ENCODE measurements around the gene BCL10.
A peak's percentile ranks its signal among the peaks of the same experiment; 100 is the strongest.

Gene BCL10

GRCh38 chr1:85297855-85298629, 21.6 kb upstream of the BCL10 start:
- peak; percentile 68 for DNase-seq

DNA sequence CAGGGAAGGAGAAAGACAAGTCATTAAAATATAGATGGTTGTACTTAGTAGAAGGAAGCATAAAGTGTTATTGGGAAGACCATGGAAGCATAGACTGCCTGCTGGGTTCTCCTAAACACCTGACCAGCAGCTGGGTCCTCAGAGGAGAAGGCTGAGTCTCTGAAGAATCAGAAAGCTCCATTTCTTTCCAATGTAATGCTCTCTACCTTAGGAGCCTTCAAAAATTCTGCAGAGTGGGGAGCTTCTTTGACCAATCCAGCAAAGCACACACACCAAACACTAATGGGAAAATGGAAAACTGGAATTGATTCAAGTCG, 21.1 kb upstream of the BCL10 start:
- no peak for DNase-seq

- DNase-seq, result no peak
Observed at GRCh38 chr1:85296980-85297379, 20.5 kb upstream of the BCL10 start.

GRCh38 chr1:85295654-85296053, 19.2 kb upstream of the BCL10 start:
- DNase-seq, result no peak

- DNase-seq, result no peak
Observed at GRCh38 chr1:85295006-85295431, 18.6 kb upstream of the BCL10 start.

- no peak for DNase-seq
Observed at GRCh38 chr1:85290826-85291225, 14.4 kb upstream of the BCL10 start.

DNA sequence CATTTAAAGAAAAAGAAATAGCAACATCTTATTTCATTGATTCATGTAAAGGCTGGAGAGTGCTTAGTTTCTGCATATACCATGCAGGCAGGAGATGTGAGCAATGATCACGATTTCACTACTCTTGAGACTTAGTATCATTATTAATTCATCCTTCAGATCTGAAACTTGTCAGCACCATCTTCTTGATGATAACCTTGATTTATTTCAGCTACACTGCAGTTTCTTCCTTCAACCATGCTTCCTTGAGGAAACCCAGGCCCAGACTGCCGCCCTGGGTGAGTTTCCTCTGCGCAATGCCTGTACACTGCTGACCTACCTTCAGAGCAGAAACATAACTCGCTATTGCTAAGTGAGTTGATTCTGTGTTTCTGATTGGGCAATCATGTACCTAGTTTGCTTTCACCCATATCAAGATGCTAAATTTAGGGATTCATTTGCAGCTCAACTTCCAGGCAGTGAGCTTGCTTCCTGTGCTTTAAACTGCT, 13.5 kb upstream of the BCL10 start:
- DNase-seq, result no peak

DNA sequence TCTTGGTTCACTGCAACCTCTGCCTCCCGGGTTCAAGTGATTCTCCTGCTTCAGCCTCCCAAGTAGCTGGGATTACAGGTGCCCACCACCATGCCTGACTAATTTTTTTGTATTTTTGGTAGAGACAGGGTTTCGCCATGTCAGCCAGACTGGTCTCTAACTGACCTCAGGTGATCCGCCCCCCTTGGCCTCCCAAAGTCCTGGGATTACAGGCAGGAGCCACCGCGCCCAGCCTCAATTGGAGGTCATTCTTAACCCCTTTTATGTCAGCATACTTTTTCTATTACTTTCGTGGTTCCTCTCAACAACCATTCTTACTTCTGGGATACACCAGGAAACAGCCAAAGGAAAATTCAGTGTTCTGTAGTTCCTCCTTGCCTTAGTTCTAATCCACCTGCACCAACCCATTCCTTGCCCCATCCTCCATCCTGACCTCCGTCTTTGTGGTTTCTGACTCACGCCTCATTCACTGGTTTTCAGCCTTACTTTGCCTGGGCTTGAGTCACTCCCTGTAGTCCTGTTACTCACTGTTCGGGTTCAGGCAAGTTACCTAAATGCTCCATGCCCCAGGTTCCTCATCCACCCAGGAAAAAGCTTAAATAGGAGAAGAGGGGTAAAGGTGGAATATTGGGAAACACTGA, 12.9 kb upstream of the BCL10 start:
- DNase-seq, result no peak

DNA sequence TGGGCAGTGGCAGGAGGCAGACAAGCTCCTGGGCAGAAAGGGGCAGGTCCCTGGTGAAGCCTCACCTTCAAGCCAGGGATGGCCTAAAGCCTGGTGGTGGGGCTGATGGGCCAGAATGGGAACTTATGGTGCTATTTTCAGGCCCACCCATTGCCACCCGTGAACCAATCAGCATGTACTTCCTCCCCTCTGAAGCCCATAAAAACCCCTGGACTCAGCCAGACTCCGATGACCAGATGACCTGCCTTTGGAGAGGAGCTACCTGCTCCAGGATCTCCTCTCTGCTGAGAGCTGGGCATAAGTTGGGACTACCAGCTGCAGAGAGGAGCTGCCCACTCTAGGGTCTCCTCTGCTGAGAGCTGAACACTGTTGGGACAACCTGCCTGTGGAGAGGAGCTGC, 7.8 kb upstream of the BCL10 start:
- DNase-seq, result no peak

GRCh38 chr1:85283475-85284199, 7.2 kb upstream of the BCL10 start:
- no peak for DNase-seq

DNA sequence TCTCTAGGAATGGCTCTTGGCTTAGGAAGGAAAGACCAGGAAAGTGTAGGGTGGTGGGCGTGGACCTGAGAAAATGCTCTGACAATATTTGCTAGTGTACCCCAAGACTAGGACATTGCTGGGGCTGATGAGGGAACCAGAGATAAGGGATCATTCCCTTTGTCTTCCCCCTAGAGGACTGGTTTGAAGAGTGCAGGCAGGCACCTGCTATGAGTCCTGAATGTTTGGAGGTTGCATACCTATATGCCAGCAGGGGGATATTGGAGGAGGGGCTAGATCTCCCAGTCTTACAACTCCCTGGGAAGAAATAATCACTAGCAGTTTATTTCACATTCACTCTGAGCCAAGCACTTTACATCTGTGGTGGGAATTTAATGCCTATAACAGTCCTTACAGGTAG, 6.0 kb upstream of the BCL10 start:
- no peak for DNase-seq

GRCh38 chr1:85280636-85281035, 4.2 kb upstream of the BCL10 start:
- DNase-seq, result no peak

- no peak for DNase-seq
Observed at GRCh38 chr1:85279458-85280080, 3.1 kb upstream of the BCL10 start.

GRCh38 chr1:85278853-85279314, 2.5 kb upstream of the BCL10 start:
- peak; percentile 46 for DNase-seq

- DNase-seq, result no peak
Observed at GRCh38 chr1:85277802-85278201, 1.4 kb upstream of the BCL10 start.

GRCh38 chr1:85276978-85277639, 677 bp upstream of the BCL10 start:
- DNase-seq, result no peak

DNA sequence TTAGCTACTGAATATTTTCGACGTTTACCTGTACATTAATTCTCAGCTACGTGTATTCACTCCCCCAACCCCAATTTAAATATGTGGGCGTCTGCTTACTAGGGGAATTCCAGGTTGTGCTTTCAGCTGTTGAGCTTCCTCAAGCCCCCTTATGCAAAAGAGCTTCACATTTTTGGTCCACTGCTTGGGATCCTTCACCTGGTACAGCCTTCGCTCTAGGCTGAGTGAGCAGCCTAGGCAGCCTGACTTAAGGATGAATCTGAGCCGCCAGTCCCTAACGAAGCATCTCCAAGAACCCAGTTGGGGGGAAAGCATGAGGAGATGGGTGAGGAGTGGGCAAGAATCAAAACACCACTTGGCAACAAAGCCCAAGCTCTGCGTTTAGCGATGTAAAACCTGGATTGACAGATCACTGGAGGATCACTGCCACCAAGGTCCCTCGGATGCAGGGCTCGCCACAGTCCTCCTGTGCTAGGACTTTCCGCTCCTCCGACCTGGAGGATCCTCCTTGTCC, 674 bp downstream of the BCL10 start:
- peak; percentile 71 for DNase-seq

- DNase-seq, result no peak
Observed at GRCh38 chr1:85274969-85275453, 1.4 kb downstream of the BCL10 start.

- DNase-seq, result no peak
Observed at GRCh38 chr1:85273397-85273796, 3.0 kb downstream of the BCL10 start.

- no peak for DNase-seq
Observed at GRCh38 chr1:85268801-85269585, 7.4 kb downstream of the BCL10 start.

DNA sequence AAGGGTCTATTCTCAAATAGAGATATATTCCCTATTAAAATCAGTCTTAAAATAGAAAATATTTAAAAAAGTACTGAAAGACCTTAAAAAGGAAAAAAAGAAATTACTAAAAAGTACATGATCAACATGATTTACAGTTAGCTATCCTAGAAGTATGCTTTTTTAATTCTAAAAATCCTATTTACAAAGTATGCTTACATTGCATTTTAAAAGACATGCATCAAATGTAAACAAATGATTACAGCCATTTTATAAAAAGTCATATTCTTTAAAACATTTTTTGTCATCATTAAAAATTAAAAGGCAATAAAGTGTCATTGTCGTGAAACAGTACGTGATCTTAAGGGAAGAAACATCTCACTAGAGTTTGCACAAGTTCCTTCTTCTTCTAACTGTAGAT, 9.1 kb downstream of the BCL10 start:
- DNase-seq, result no peak

GRCh38 chr1:85264150-85264549, 12.3 kb downstream of the BCL10 start:
- no peak for DNase-seq

Data from CD4-positive, alpha-beta T cell treated with Interleukin-17A for 1 hour (primary cell).